ENCODE measurements around the gene ZC3H12D.
"Not testable (repeated sequence)": the region's sequence is repeated elsewhere in the genome, so short reads cannot be mapped to it uniquely, and the experiment has no call there.

ZC3H12D gene

DNA sequence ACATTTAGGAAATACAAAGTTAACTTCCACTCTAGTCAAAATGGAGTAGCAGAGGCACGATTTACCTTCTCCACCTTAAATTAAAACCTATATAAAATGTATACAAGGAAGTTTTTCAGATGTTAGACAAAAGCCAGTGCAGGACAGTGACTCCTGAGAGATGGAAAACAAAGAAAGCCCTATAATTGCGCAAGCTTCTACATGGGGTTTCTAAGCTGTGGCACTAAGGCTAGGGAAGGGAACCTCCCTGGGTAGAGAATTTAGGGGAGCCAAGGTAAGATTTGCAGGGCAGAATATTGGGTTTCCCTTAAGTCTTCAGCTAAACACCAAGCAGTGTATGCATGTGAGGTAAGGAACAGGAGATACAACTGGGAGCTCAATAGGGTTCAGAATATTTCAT, 18.5 kb upstream of the ZC3H12D start:
- H3K4me3 ChIP-seq (ENCODE audit: low read depth, low read length): no peak overlapping the region
- TF ChIP-seq, protein P1, sequence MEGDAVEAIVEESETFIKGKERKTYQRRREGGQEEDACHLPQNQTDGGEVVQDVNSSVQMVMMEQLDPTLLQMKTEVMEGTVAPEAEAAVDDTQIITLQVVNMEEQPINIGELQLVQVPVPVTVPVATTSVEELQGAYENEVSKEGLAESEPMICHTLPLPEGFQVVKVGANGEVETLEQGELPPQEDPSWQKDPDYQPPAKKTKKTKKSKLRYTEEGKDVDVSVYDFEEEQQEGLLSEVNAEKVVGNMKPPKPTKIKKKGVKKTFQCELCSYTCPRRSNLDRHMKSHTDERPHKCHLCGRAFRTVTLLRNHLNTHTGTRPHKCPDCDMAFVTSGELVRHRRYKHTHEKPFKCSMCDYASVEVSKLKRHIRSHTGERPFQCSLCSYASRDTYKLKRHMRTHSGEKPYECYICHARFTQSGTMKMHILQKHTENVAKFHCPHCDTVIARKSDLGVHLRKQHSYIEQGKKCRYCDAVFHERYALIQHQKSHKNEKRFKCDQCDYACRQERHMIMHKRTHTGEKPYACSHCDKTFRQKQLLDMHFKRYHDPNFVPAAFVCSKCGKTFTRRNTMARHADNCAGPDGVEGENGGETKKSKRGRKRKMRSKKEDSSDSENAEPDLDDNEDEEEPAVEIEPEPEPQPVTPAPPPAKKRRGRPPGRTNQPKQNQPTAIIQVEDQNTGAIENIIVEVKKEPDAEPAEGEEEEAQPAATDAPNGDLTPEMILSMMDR (IDR thresholded peaks at IDR 0.05; ENCODE audit: low read depth, low read length): no peak

DNA sequence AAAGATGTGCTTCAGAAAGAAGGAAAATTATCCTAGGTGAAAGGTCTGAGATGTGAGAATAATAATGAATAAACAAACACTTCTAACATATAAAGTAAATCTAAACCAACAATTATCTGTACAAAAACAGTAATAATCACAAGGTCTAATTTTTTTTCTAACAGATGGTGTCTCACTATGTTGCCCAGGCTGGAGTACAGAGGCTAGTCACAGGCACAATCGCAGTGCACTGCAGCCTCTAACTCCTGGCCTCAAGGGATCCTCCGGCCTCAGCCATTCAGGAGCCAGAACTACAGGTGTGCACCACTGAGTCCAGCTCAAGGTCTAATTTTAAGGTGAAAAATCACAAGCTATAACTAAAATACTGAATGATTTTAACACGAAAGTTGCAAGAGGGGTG, 17.0 kb upstream of the ZC3H12D start:
- TF ChIP-seq, protein P1 (IDR thresholded peaks at IDR 0.05; ENCODE audit: low read depth, low read length): no peak
- H3K4me3 ChIP-seq (ENCODE audit: low read depth, low read length): no peak overlapping the region

DNA sequence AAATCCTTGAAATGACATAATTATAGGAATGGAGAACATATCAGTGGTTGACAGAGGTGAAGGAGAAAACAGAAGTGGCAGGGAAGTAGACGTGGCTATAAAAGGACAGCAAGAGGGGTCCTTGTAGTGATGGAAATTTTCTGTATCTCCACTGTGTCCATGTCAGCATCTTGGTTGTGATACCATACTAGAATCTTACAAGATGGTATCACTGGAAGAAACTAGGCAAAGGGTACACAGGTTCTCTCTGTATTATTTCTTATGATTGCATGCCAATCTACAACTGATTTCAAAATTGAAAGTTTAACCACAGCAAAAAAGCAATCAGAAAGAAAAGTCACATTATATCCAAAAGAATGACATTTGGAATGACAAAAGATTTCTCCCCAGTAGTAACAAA, 16.4 kb upstream of the ZC3H12D start:
- H3K4me3 ChIP-seq (ENCODE audit: low read depth, low read length): no peak overlapping the region
- TF ChIP-seq, protein P1 (IDR thresholded peaks at IDR 0.05; ENCODE audit: low read depth, low read length): no peak

DNA sequence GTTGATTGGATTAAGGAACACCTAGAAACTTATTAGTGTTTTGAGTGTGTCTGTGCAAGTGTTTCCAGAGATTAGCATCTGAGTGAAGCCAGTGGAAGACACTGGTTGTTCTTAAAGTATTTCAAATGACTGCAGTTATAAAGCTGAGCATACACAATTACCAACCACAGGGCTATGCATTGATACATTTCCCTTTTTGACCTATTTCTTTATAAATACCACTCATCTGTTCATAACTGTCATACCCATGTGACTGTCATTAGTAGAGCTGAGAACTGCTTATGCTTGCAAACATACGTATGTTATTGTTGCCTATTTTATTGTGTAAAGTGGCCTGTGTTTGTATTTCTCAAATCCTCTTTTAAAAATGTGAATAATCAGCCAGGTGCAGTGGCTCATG, 15.3 kb upstream of the ZC3H12D start:
- TF ChIP-seq, protein P1 (IDR thresholded peaks at IDR 0.05; ENCODE audit: low read depth, low read length): no peak
- no peak overlapping the region for H3K4me3 ChIP-seq (ENCODE audit: low read depth, low read length)

DNA sequence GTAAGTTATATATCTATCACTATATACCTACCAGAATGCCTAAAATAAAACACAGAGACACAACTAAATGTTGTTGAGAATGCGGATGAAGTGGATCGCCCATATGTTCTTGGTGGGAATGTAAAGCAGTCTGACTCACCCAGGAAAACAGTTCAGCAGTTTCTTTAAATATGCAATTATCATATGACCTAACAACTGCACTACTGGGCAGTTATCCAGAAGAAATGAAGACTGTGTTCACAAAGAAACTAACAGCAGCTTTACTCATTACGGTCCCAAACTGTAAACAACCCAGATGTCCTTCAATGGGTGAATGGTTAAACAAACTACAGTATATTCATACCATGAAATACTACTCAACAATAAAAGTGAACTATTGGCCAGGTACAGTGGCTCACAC, 14.3 kb upstream of the ZC3H12D start:
- TF ChIP-seq, protein P1 (IDR thresholded peaks at IDR 0.05; ENCODE audit: low read depth, low read length): no peak
- H3K4me3 ChIP-seq (ENCODE audit: low read depth, low read length): no peak overlapping the region

DNA sequence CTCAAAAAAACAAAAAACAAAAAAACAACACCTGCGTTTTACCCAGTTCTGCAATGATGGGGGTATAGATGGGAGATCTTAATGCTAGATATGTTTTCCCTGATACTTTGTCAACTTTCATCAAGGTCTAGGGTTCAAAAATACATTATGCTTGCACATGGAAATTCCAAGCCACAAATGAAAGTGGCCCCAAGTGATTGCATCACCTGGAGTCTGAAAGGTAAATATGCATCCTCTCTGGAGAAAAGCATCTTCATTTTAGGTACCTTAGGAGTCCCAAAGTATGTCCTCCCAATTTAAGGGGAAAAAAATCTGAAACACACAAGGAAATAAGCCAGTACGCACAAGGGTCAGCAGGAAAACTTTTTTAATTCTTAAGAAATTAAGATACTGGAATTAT, 12.6 kb upstream of the ZC3H12D start:
- TF ChIP-seq, protein P1 (IDR thresholded peaks at IDR 0.05; ENCODE audit: low read depth, low read length): no peak
- no peak overlapping the region for H3K4me3 ChIP-seq (ENCODE audit: low read depth, low read length)

DNA sequence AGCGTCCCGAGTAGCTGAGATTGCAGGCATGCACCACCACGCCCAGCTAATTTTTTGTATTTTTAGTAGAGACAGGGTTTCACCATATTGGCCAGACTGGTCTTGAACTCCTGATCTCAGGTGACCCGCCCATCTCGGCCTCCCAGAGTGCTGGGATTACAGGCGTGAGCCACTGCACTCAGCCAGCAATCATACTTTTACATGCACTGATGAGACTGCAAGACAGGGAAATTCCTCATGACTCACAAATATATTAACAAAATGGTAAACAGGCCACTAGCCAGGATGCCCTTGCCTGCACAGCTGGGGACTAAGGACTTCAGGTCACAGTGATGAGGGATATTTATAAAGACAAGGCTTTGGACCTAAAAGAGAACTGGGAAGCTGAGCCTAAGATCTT, 11.8 kb upstream of the ZC3H12D start:
- H3K4me3 ChIP-seq (ENCODE audit: low read depth, low read length): not testable (repeated sequence)

DNA sequence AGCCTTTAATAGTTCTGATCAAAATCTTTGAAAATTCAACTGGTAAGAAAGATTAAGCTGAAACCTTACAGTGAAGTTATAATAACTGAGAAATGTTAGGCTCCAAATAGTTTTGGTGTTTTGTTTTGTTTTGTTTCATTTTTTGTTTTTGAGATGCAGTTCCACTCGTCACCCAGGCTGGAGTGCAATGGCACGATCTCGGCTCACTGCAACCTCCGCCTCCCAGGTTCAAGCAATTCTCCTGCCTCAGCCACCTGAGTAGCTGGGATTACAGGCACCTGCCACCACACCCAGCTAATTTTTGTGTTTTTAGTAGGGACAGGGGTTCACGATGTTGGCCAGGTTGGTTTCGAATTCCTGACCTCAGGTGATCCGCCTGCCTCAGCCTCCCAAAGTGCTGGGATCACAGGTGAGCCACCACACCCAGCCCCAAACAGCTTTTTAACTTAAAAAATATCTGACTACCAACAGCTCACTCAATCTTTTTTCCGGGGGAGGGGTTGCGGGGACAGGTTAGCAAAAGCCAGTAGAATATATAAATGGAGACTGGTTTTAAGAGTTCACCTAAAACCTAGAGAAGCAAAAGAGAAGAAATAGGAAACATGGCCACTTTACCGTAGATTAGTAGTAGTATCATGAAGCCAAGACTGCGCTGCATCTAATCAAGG, 10.7 kb upstream of the ZC3H12D start:
- not testable (repeated sequence) for H3K4me3 ChIP-seq (ENCODE audit: low read depth, low read length)

DNA sequence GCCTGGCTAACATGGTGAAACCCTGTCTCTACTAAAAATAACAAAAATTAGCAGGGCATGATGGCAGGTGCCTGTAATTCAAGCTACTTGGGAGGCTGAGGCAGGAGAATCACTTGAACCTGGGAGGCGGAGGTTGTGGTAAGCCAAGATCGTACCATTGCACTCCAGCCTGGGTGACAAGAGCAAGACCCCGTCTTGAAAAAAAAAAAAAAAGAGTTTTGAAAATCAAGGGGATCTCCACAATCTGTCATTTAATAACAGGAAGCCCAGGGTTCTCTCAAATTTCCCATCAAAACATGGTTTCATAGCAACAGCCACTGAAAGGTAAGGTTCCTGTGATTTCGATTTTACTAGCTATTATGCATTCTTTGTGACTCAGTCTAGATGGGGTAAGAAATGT, 10.0 kb upstream of the ZC3H12D start:
- H3K4me3 ChIP-seq (ENCODE audit: low read depth, low read length): not testable (repeated sequence)
